Lung microvascular endothelial cell (primary cell): Measurements from ENCODE around the gene SF1. TPM values are rescaled to one million over a fixed set of nuclear protein-coding genes. Genes with fewer than 3 reads are reported as not detected.
"Not testable (repeated sequence)": the region's sequence is repeated elsewhere in the genome, so short reads cannot be mapped to it uniquely, and the experiment has no call there.

Experiments
- DNase-seq, 2 donors: peaks; one replicate each; pipeline versions ENCODE4 v3.0.0 to v3.0.0-alpha.2; 2010; ENCODE audit warnings: low read depth in 2 of 2
- total RNA-seq: library from RNA; depleted of rRNA; stranded (reverse); fragments of >200 nt; gene quantifications from 2 replicates; pipeline ENCODE4 v1.2.1, GENCODE V29; 2014

SF1 gene
- total RNA-seq = 43.6 and 63.7 TPM in 2 replicates

- DNase-seq = peak; percentile 100
Observed at GRCh38 chr11:64778473-64779298, at the start of gene SF1. Gene SF1, minus strand, starts transcription at chr11:64778542. Its CDS starts 150 bp downstream, at chr11:64778392.

GRCh38 chr11:64827451-64827839 is 49.1 kb upstream of the SF1 start:
- no peak for DNase-seq

GRCh38 chr11:64826578-64827450 is 48.5 kb upstream of the SF1 start:
- no peak for DNase-seq

GRCh38 chr11:64826062-64826461 is 47.7 kb upstream of the SF1 start:
- no peak for DNase-seq

GRCh38 chr11:64823568-64824119 is 45.3 kb upstream of the SF1 start:
- DNase-seq = no peak

- no peak for DNase-seq
Observed at GRCh38 chr11:64817476-64817875, 39.1 kb upstream of the SF1 start.

GRCh38 chr11:64815433-64815832 is 37.1 kb upstream of the SF1 start:
- DNase-seq = not testable (repeated sequence)

- no peak for DNase-seq
Observed at GRCh38 chr11:64814712-64815187, 36.4 kb upstream of the SF1 start.

GRCh38 chr11:64813826-64814225 is 35.5 kb upstream of the SF1 start:
- no peak for DNase-seq

- no peak for DNase-seq
Observed at GRCh38 chr11:64810891-64811272, 32.5 kb upstream of the SF1 start.

- peak; percentile 94 to 97 for DNase-seq
Observed at GRCh38 chr11:64810271-64810890, 32.0 kb upstream of the SF1 start, which contains the start of gene MEN1. Gene MEN1, minus strand, starts transcription at chr11:64810551. Its CDS starts 442 bp downstream, at chr11:64810109.

GRCh38 chr11:64809781-64810241 is 31.5 kb upstream of the SF1 start:
- no peak for DNase-seq

GRCh38 chr11:64805481-64805880 is 27.1 kb upstream of the SF1 start:
- no peak for DNase-seq

- no peak for DNase-seq
Observed at GRCh38 chr11:64804346-64805210, 26.2 kb upstream of the SF1 start.

- DNase-seq = no peak
Observed at GRCh38 chr11:64803846-64804345, 25.6 kb upstream of the SF1 start.

- peak; percentile 74 to 83 for DNase-seq
Observed at GRCh38 chr11:64803158-64803845, 25.0 kb upstream of the SF1 start, which contains the start of gene MAP4K2. Gene MAP4K2, minus strand, starts transcription at chr11:64803214. Its CDS starts 65 bp downstream, at chr11:64803149.

GRCh38 chr11:64802370-64803157 is 24.2 kb upstream of the SF1 start:
- DNase-seq = no peak

GRCh38 chr11:64801561-64802369 is 23.4 kb upstream of the SF1 start:
- peak; percentile 62 to 63 for DNase-seq
